UCSD-AML1 (cell line): ENCODE data around the gene SKAP1.
"Not testable (repeated sequence)": the region's sequence is repeated elsewhere in the genome, so short reads cannot be mapped to it uniquely, and the experiment has no call there.

ENCODE experiments used
- DNase-seq: peaks from one replicate; lab custom pipeline; 2025; ENCODE audit not compliant: unreplicated experiment; lab: John Stamatoyannopoulos, UW

Gene SKAP1

DNA sequence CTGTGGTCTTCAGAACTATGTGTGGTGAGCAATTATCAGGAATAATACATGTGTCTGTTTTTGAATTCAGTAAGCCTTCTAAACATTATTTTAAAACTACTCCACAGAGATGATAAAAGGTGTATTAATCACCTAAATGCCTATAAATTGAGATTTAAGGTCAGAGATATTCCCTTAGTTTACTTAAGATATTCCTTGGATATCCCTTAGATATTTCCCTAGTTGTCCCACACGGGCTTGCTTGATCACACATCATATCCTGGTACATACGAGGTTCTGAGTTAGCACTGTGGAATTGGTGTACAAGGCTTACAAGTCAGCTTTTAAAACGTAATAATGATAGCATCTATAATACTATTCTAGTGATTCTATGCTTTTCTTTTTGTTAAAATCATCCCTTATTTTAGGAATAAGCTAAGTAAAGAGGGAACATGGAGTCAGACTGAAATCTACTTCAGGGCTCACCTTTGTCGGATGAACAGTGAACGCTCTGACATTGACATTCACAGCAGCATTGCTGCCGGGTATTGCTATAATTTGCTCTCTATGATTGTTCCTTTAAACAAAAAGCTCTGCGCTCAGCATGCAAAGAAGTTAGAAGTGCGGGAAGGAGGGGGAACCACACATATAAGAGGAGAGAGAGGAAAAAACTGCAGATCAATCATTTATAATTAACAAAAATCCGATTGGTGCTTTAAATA, 136.5 kb downstream of the SKAP1 start:
- DNase-seq, result no peak

GRCh38 chr17:48290378-48290777, 139.6 kb downstream of the SKAP1 start:
- no peak for DNase-seq

DNA sequence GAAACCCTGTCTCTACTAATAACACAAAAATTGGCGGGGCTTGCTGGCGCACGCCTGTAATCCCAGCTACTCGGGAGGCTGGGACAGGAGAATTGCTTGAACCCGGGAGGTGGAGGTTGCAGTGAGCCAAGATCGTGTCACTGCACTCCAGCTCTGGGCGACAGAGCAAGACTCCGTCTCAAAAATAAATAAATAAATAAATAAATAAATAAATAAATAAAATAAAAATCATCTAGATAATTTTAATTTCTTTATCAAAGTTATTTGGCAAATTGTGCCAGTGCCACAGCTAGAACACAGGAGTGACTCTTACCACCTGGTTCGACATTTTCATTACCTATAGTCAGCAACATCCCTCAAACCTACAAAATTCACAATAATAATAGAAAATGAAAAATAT, 143.1 kb downstream of the SKAP1 start:
- DNase-seq, result not testable (repeated sequence)

DNA sequence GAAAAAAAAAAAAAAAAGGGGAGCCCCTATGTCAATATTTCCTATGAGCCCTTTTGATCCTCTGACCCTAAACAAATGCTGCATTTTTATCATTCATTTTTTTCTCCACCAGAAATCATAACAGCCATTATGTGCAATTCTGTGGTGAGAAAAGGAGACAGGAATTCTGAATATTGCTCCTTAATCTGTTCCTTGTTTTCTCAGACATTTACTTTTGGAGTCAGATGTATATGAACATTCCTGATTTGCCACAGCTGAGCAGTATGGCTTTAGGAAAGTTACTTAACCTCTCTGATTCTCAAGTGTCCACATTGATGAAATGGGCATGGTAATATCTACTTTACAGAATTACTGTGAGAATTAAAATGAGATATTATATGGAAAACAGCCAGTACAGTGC, 144.4 kb downstream of the SKAP1 start:
- no peak for DNase-seq

- no peak for DNase-seq
These were observed 146.1 kb downstream of the SKAP1 start for GRCh38 chr17:48283907-48284306.

GRCh38 chr17:48283411-48283810, 146.6 kb downstream of the SKAP1 start:
- DNase-seq, result no peak

DNA sequence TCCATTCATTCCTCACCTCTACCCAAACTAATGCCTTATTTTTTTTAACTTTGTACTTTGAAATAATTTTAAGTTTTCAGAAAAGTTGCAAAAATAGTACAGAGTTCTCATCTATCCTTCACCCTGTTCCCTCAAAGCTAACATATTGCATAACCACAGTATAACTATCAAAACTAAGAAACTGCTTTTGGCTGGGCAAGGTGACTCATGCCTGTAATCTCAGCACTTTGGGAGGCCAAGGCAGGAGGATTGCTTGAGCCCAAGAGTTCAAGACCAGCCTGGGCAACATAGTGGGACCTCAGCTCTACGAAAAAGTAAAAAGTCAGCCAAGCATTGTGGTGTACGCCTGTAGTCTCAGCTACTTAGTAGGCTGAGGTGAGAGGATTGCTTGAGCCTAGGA, 147.7 kb downstream of the SKAP1 start:
- no peak for DNase-seq

- no peak for DNase-seq
These were observed 151.1 kb downstream of the SKAP1 start for GRCh38 chr17:48278760-48279491.

DNA sequence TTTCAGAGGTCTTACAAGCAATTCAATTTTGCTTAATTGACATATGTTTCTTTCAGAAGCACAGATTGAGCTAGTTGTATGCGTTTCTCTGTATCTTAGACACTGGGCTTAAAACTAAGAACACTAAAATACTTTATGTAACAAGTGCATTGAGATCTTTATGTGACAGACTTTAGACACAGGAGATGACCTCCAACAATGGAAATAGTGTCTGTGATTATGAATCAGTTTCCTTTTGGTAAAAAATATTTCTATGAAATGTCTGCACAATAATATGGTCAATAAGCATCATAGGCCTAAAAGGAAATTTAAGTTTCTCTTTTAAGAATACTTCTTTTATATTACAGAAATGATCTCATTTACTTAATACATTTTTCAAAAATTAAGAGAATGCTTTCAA, 153.2 kb downstream of the SKAP1 start:
- no peak for DNase-seq

DNA sequence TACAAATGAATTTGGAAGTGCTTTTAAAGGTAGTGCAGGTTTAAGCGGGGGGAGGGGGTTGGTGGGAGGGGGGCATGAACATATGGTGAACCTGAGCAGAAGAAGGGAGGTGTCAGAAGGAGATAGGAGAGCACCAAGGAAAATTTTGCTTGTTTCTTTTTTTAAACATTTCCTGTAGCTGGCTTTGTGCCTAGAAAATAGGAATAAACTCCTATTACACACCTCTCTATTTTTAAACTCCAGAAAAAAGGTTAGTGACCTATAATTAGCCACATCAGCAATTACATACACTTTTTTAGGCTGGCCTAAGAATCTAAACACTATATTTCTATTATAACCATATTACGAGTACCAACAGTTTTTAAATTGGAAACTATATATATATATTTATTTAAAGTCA, 159.1 kb downstream of the SKAP1 start:
- no peak for DNase-seq

DNA sequence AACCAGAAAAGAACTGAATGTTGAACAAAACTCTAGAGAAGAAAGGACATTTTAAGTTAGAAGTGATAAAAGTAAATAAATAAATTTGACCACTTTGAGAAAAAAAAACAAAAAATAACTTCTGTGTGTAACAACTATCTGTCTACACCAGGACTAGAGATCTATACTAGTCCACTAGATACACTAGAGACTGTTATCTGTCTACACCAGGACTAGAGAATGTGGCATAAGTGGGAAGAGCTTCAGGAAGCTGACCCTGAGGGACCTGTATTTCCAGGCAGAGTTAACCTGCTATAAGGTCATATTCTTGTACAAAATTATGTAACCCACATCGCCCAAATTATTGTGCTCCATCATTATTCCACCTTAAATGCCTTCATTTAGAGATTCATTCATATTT, 160.8 kb downstream of the SKAP1 start:
- DNase-seq, result no peak

- DNase-seq, result no peak
These were observed 166.3 kb downstream of the SKAP1 start for GRCh38 chr17:48263731-48264035.

DNA sequence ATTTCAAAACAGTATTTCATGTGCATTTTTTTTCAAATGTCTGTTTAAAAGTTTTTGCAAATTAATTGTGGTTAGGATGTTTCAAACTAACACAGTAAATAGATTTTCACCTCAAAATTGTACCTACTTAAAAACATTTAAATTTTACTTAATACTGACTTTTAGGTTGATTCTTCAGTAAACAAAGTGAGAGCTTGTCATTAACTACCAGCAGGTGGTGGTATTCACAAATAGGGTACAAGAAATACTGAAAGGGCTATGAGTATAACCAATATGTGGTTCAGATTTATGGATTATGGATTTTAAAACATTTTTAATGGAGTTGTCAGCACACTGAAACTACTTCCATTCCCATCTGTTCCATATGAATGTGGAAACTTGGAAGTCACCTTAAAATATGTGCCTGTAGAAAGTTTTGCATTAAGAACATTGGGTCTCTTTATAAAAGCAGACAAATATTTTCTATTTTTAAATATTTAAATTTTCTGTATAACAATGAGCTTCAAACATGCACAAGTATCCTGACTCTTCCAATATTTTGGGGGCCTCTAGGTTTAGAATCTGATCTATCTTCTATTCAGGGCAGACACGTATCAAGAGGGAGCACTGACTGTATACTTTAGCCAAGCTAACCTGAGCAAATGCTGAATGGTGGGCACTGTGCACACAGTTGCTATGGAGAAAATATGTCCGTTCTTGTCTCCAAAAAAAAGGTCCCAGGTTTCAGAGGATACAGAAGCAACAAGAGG, 166.9 kb downstream of the SKAP1 start:
- no peak for DNase-seq

DNA sequence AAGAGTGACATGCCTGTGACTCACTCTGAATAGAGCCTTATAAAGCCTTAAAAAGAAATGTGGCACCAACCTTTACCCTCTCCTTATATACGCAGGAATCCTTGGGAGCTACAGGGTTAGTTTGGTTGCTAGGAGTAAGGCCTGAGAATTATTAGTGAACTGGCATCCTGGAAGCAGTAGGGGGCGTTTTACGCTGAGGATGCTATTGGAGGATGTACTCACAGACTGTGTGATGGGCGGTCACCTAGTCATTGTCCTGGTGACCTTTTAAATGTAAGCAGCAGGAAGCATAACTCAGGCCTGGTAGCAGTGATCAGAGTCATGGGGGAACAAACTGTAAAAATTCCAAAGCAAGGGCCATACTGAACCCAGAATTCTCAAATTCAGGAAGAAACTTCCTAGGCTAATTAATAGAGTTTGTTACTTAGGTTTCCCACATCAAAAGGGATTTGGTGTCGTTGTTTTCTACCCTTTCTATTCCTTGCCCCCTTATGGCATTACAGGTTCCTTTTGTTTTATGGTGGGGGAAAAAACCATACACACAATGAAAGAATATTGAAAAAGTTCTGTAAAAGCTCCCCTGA, 168.6 kb downstream of the SKAP1 start:
- no peak for DNase-seq

- DNase-seq, result no peak
These were observed 170.2 kb downstream of the SKAP1 start for GRCh38 chr17:48259694-48260291.

DNA sequence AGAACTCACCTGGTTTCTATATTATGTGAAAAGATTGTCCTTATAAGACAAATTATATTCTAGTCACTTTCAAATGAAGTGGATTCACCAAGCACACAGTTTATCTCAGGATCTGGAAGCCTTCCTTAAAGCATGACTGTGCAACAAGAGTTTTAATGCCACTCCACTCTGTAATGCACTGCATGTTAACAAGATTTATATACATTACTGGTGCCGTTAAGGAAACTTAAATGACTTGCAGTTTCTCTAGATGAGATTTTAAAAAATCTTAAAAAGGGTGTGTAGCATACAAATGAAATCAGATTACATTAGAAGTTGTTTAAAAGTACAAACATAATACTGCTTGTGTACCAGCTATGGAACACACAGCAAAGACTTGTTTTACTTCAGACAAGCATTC, 171.7 kb downstream of the SKAP1 start:
- DNase-seq, result no peak

GRCh38 chr17:48255759-48256158, 174.3 kb downstream of the SKAP1 start:
- DNase-seq, result no peak

DNA sequence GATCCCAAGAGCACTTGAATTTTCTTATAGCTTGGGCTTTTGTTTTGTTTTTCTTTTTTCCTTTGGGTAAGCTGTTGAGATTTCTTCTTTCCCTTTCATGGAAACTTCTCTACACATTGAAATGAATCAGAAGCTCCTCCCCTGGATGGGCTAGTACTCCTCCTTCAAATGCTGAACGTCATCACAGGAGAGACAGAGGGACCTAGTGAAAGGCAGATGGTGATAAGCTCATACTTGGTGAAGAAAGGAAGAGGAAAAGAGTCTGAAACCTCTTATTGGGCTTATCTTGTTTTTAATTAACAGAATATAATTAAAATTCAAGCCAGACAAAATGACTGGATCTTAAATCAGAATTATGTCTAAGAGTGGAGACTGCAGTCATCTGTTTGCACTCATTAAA, 175.1 kb downstream of the SKAP1 start:
- no peak for DNase-seq

DNA sequence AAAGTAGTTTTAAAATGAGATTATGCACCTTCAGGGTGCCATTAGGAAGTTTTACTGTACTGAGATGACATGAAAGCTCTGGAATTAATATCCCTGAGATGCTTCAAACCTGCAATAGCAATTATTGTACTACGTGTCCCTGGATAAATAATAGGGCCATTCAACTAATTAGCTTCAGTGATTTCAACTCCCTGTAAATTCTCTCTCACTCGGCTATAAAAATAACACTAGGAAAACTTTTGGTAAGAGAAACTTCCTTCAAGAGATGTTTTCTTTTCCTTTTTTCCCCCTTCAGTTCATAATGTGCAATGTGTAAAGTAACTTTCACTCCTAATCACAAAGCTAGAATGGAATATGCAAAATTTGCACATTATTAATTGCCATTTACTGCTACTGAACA, 176.0 kb downstream of the SKAP1 start:
- no peak for DNase-seq

GRCh38 chr17:48251950-48252349, 178.1 kb downstream of the SKAP1 start:
- no peak for DNase-seq

- DNase-seq, result no peak
These were observed 179.1 kb downstream of the SKAP1 start for GRCh38 chr17:48250949-48251348.
